Endodermal cell (in vitro differentiated cells): ENCODE measurements around the gene HSPA9. TPM values are rescaled to one million over a fixed set of nuclear protein-coding genes. Genes with fewer than 3 reads are reported as not detected.

ENCODE experiments used
- DNase-seq: peaks from one replicate; pipeline ENCODE4 v3.0.0-alpha.2; 2017
- H3K27ac ChIP-seq: 2 replicates; pipeline ENCODE4 v1.5.1; 2013; ENCODE audit warnings: mild to moderate bottlenecking, low read depth, low read length, moderate library complexity
- H3K27me3 ChIP-seq: 2 replicates; pipeline ENCODE4 v1.6.1; 2013; ENCODE audit warnings: mild to moderate bottlenecking, low read length, moderate library complexity; ENCODE audit not compliant: insufficient read depth, control insufficient read depth, poor library complexity, severe bottlenecking
- H3K36me3 ChIP-seq: 2 replicates; pipeline ENCODE4 v1.7.0; 2013; ENCODE audit warnings: mild to moderate bottlenecking, low read length, moderate library complexity; ENCODE audit not compliant: control insufficient read depth, insufficient read depth
- H3K4me1 ChIP-seq: one replicate; pipeline ENCODE4 v1.7.0; 2013; ENCODE audit warnings: low read length; ENCODE audit not compliant: control insufficient read depth, insufficient read depth
- H3K4me3 ChIP-seq: 2 replicates; pipeline ENCODE4 v1.5.1; 2013; ENCODE audit warnings: mild to moderate bottlenecking, low read length, moderate library complexity
- H3K9ac ChIP-seq: 2 replicates; pipeline ENCODE4 v1.6.1; 2013; ENCODE audit warnings: mild to moderate bottlenecking, low read length, moderate library complexity; ENCODE audit not compliant: poor library complexity, severe bottlenecking; ENCODE audit errors: extremely low read depth
- H3K9me3 ChIP-seq: 2 replicates; pipeline ENCODE4 v1.6.1; 2013; ENCODE audit warnings: mild to moderate bottlenecking, low read length, moderate library complexity; ENCODE audit not compliant: control insufficient read depth
- H3K27ac Mint-ChIP-seq: 2 replicates; pipeline ENCODE4 v1.8.0; 2020; ENCODE audit warnings: mixed read lengths
- H3K27me3 Mint-ChIP-seq: 2 replicates; pipeline ENCODE4 v1.8.0; 2021; ENCODE audit warnings: mild to moderate bottlenecking, mixed read lengths; ENCODE audit not compliant: insufficient read depth
- H3K36me3 Mint-ChIP-seq: 2 replicates; pipeline ENCODE4 v1.8.0; 2020; ENCODE audit warnings: low read depth, mixed read lengths
- H3K4me1 Mint-ChIP-seq: 2 replicates; pipeline ENCODE4 v1.8.0; 2020; ENCODE audit warnings: mixed read lengths
- H3K4me3 Mint-ChIP-seq: 2 replicates; pipeline ENCODE4 v1.8.0; 2020; ENCODE audit warnings: mild to moderate bottlenecking, moderate library complexity, mixed read lengths
- H3K9me3 Mint-ChIP-seq: 2 replicates; pipeline ENCODE4 v1.8.0; 2020; ENCODE audit warnings: mild to moderate bottlenecking, mixed read lengths
- WGBS, 2 experiments: methylation state at CpG; one replicate each; pipeline versions ENCODE4 v1.1.5 to v1.1.7; 2013; ENCODE audit warnings: missing lambda C conversion rate in 2 of 2, mixed read lengths in 1 of 2; ENCODE audit not compliant: insufficient coverage in 1 of 2, insufficient read length in 1 of 2; 5-methylcytosine and 5-hydroxymethylcytosine counted together
- total RNA-seq, 2 donors: library from RNA; stranded (reverse); fragmentation: NEBNext Ultra II Directional in 1 of 2; extraction: Animal tissue kit (Norgen Biotek cat#: 25700) in 1 of 2; gene quantifications; 2 replicates in 1 of 2; 3 replicates in 1 of 2; pipeline ENCODE4 v1.2.1, GENCODE V29; 2021
- TF ChIP-seq, protein P1 (sequence below): fragments of 200-600 bp; sonication (generic); conservative IDR thresholded peaks from 2 replicates; pipeline ENCODE4 v1.5.0; 2021; ENCODE audit warnings: antibody characterized with exemption, mild to moderate bottlenecking

HSPA9 gene
- total RNA-seq, 2 donors from 2014 or later = 201 to 212 TPM

DNA sequence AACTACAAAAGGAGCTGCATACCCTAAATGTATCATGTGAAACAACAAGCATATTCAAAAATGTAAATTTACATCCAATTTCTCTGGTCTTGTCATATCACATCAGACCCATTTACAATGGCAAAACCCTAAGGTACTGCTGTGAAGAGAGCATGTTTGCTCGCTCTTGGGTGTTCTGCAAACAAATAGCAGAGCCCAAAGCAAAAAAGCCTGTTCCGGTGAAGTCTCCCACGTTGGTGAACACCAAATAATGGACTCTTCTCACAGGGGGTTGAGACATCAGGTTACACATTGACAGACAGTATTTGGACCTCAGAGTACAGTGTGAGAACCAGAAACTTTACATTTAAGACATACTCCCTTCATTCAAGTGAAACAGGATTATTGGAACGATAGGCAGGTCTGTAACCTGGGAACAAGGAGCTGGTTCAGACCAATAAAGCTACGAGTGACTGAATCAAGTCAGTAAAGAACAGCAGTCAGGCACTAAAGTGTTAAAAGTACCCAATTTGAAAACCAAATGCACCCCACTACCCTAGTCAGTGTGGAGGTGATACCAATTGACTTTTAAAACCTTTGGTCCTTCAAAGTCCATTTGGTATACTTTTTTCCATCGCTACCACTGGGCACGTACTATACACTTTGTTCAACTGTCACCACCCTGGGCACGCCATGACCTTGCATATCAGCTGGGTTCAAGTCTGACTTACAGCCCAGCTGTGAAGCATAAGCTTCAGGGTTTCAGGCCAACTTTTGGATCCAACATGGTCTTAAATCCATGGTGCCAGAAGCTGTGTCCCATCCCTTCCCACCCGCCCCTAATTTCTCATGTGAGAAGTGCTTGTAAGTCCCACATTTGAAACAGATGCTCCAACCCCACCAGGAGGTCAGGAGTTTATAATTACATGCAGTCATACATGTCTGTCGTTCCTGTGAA is 68.6 kb downstream of the HSPA9 start:
- Mint-ChIP-seq H3K27ac (no peak overlapping the region), H3K27me3 (no peaks in the 10 kb centered on the region), H3K4me1 (no peaks in the 10 kb centered on the region), H3K36me3 (peaks cover 36% of the 10 kb centered on the region), H3K4me3 (no peak overlapping the region), H3K9me3 (no peaks in the 10 kb centered on the region)
- Histone ChIP-seq H3K9me3 (no peaks in the 10 kb centered on the region), H3K9ac (no peak overlapping the region), H3K27ac (no peak overlapping the region), H3K4me1 (peaks cover 1% of the 10 kb centered on the region), H3K36me3 (peaks cover 62% of the 10 kb centered on the region), H3K27me3 (no peaks in the 10 kb centered on the region), H3K4me3 (no peak overlapping the region)
- DNase-seq = no peak
- 95 to 97% methylated on average over 9 to 10 of the region's 10 CpGs for WGBS, 2 experiments
- TF ChIP-seq, protein P1, sequence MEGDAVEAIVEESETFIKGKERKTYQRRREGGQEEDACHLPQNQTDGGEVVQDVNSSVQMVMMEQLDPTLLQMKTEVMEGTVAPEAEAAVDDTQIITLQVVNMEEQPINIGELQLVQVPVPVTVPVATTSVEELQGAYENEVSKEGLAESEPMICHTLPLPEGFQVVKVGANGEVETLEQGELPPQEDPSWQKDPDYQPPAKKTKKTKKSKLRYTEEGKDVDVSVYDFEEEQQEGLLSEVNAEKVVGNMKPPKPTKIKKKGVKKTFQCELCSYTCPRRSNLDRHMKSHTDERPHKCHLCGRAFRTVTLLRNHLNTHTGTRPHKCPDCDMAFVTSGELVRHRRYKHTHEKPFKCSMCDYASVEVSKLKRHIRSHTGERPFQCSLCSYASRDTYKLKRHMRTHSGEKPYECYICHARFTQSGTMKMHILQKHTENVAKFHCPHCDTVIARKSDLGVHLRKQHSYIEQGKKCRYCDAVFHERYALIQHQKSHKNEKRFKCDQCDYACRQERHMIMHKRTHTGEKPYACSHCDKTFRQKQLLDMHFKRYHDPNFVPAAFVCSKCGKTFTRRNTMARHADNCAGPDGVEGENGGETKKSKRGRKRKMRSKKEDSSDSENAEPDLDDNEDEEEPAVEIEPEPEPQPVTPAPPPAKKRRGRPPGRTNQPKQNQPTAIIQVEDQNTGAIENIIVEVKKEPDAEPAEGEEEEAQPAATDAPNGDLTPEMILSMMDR = no peak

DNA sequence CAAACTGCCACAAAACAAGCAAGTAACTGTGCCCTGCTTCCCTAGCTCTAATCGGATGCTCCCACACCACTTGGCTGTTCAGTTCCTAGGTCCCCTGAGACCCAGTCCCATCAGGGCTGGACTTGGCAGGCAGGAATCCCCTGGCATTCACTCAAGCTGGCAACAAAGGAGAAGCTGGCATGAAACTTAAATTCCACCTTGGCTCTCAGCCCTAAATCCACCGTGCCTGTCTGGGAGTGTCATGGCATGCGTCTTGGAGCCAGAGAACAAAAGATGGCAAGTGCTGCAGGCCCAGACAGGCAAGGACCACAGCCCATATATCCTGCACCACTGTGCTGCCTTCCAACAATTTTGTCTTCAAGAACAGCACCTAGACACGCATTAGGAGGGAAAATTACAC is 70.4 kb downstream of the HSPA9 start:
- WGBS, 2 experiments = 84 to 92% methylated on average over 3 to 4 of the region's 4 CpGs
- Histone ChIP-seq H3K4me3 (no peak overlapping the region), H3K27ac (peak overlapping the region; percentile 12), H3K4me1 (no peaks in the 10 kb centered on the region), H3K36me3 (peaks cover 45% of the 10 kb centered on the region), H3K27me3 (no peaks in the 10 kb centered on the region), H3K9ac (no peak overlapping the region), H3K9me3 (no peaks in the 10 kb centered on the region)
- Mint-ChIP-seq H3K9me3 (no peaks in the 10 kb centered on the region), H3K27me3 (no peaks in the 10 kb centered on the region), H3K36me3 (peaks cover 23% of the 10 kb centered on the region), H3K27ac (peak overlapping the region; percentile 55), H3K4me3 (no peak overlapping the region), H3K4me1 (no peaks in the 10 kb centered on the region)
- TF ChIP-seq, protein P1 = no peak
- DNase-seq = no peak

Other genes with a start within 250 kb of the HSPA9 start
- gene CDC25C, start 243.6 kb downstream of the HSPA9 start, total RNA-seq = 10 to 100 TPM; 14.8 to 30.6 TPM
- 10 to 100 TPM; 41.6 to 46.4 TPM for gene FAM53C, start 237.1 kb downstream of the HSPA9 start, total RNA-seq
- gene KDM3B, start 222.7 kb downstream of the HSPA9 start, total RNA-seq = 100 to 1,000 TPM in 1 of 2 donors, 10 to 100 TPM in 1; 98.2 to 104 TPM
- gene REEP2, start 136.3 kb downstream of the HSPA9 start, total RNA-seq = 10 to 100 TPM; 17.7 to 26.9 TPM
- 10 to 100 TPM in 1 of 2 donors, 1 to 10 TPM in 1; 9.9 to 14.2 TPM for gene EGR1, start 109.9 kb downstream of the HSPA9 start, total RNA-seq
- 100 to 1,000 TPM; 106 to 109 TPM for gene ETF1, start 32.2 kb downstream of the HSPA9 start, total RNA-seq
- 100 to 1,000 TPM; 298 to 305 TPM for gene CTNNA1, start 178.0 kb upstream of the HSPA9 start, total RNA-seq